HepG2 (cell line): ENCODE measurements around the gene MAGIX. TPM values are rescaled to one million over a fixed set of nuclear protein-coding genes. Genes with fewer than 3 reads are reported as not detected.

Source experiments
- AKAP8 ChIP-seq: sonication (generic); formaldehyde crosslinking; IDR thresholded peaks from 2 replicates; pipeline ENCODE4 v1.5.1; 2020; ENCODE audit warnings: mild to moderate bottlenecking, missing genetic modification reagents
- DNMT1 ChIP-seq: sonication (generic); formaldehyde crosslinking; IDR thresholded peaks from 2 replicates; pipeline ENCODE4 v1.5.1; 2020; ENCODE audit warnings: mild to moderate bottlenecking, missing genetic modification reagents
- EHMT2 ChIP-seq: fragments of 200-600 bp; sonication (generic); IDR thresholded peaks from 2 replicates; pipeline ENCODE4 v1.7.0; 2017; ENCODE audit warnings: antibody characterized with exemption, low read depth, low read length, borderline replicate concordance
- FOSL2 ChIP-seq: sonication (generic); formaldehyde crosslinking; IDR thresholded peaks from 2 replicates; pipeline ENCODE4 v1.4.0; 2020; ENCODE audit warnings: missing genetic modification reagents
- GZF1 ChIP-seq: sonication (generic); formaldehyde crosslinking; IDR thresholded peaks from 2 replicates; pipeline ENCODE4 v1.5.1; 2020; ENCODE audit warnings: mild to moderate bottlenecking, missing genetic modification reagents
- HNRNPLL ChIP-seq: fragments of 200-400 bp; formaldehyde crosslinking; IDR thresholded peaks from 2 replicates; pipeline ENCODE4 v1.6.1; 2017; ENCODE audit warnings: mild to moderate bottlenecking, low read depth, low read length; ENCODE audit not compliant: poor library complexity, severe bottlenecking
- KLF11 ChIP-seq: IDR thresholded peaks from 2 replicates; pipeline ENCODE4 v1.6.1; 2016; ENCODE audit warnings: missing compliant biosample characterization
- KMT2A ChIP-seq: sonication (generic); formaldehyde crosslinking; IDR thresholded peaks from 2 replicates; pipeline ENCODE4 v1.4.0; 2020; ENCODE audit warnings: missing genetic modification reagents
- MBNL3 ChIP-seq: fragments of 250-450 bp; sonication (Bioruptor Pico); conservative IDR thresholded peaks from 2 replicates; pipeline ENCODE4 v1.8.0; 2022; ENCODE audit warnings: mild to moderate bottlenecking, inconsistent platforms
- MTF2 ChIP-seq: sonication (generic); formaldehyde crosslinking; IDR thresholded peaks from 2 replicates; pipeline ENCODE4 v1.5.0; 2020; ENCODE audit warnings: missing genetic modification reagents, borderline replicate concordance
- PHF8 ChIP-seq: sonication (generic); formaldehyde crosslinking; IDR thresholded peaks from 2 replicates; pipeline ENCODE4 v1.5.0; 2020; ENCODE audit warnings: missing genetic modification reagents
- RELA ChIP-seq: sonication (generic); formaldehyde crosslinking; IDR thresholded peaks from 2 replicates; pipeline ENCODE4 v1.4.0; 2020; ENCODE audit warnings: missing genetic modification reagents
- RFX1 ChIP-seq: fragments of 450-650 bp; IDR thresholded peaks from 2 replicates; pipeline ENCODE4 v1.6.1; 2017
- SAFB2 ChIP-seq: sonication (generic); formaldehyde crosslinking; IDR thresholded peaks from 2 replicates; pipeline ENCODE4 v1.5.1; 2020; ENCODE audit warnings: missing genetic modification reagents, low read depth, mild to moderate bottlenecking, borderline replicate concordance
- SAP130 ChIP-seq: IDR thresholded peaks from 2 replicates; pipeline ENCODE4 v1.6.1; 2016; ENCODE audit warnings: low read depth
- SIN3A ChIP-seq: IDR thresholded peaks from 2 replicates; pipeline ENCODE4 v1.6.1; 2011; ENCODE audit warnings: low read depth, mild to moderate bottlenecking, control low read depth, low read length, borderline replicate concordance
- SUZ12 ChIP-seq: fragments of 150-350 bp; IDR thresholded peaks from 2 replicates; pipeline ENCODE4 v1.6.1; 2014; ENCODE audit warnings: low read depth, low read length
- U2AF2 ChIP-seq: fragments of 200-400 bp; formaldehyde crosslinking; IDR thresholded peaks from 2 replicates; pipeline ENCODE4 v1.6.1; 2017; ENCODE audit warnings: low read depth, mild to moderate bottlenecking, low read length
- ZBTB21 ChIP-seq: sonication (generic); formaldehyde crosslinking; IDR thresholded peaks from 2 replicates; pipeline ENCODE4 v1.4.0; 2020; ENCODE audit warnings: missing genetic modification reagents
- ZMAT3 ChIP-seq: sonication (generic); formaldehyde crosslinking; conservative IDR thresholded peaks from 2 replicates; pipeline ENCODE4 v1.7.0; 2021; ENCODE audit warnings: missing genetic modification reagents
- ZNF256 ChIP-seq: sonication (generic); formaldehyde crosslinking; conservative IDR thresholded peaks from 2 replicates; pipeline ENCODE4 v1.4.0; 2020; ENCODE audit warnings: missing genetic modification reagents
- ZNF274 ChIP-seq: sonication (generic); formaldehyde crosslinking; IDR thresholded peaks from 2 replicates; pipeline ENCODE4 v1.5.1; 2020; ENCODE audit warnings: mild to moderate bottlenecking, missing genetic modification reagents
- ZNF333 ChIP-seq: sonication (generic); formaldehyde crosslinking; IDR thresholded peaks from 2 replicates; pipeline ENCODE4 v1.4.0; 2020; ENCODE audit warnings: mild to moderate bottlenecking, missing genetic modification reagents, borderline replicate concordance
- ZNF598 ChIP-seq: sonication (generic); formaldehyde crosslinking; IDR thresholded peaks from 2 replicates; pipeline ENCODE4 v1.5.1; 2020; ENCODE audit warnings: mild to moderate bottlenecking, missing genetic modification reagents, borderline replicate concordance
- ZNF768 ChIP-seq: sonication (generic); formaldehyde crosslinking; IDR thresholded peaks from 2 replicates; pipeline ENCODE4 v1.4.0; 2020; ENCODE audit warnings: missing genetic modification reagents
- ZNF780A ChIP-seq: sonication (generic); formaldehyde crosslinking; IDR thresholded peaks from 2 replicates; pipeline ENCODE4 v1.8.0; 2022; ENCODE audit warnings: mild to moderate bottlenecking, missing genetic modification reagents, moderate library complexity
- ZNF891 ChIP-seq: sonication (generic); formaldehyde crosslinking; IDR thresholded peaks from 2 replicates; pipeline ENCODE4 v1.5.0; 2020; ENCODE audit warnings: mild to moderate bottlenecking, missing genetic modification reagents
- ZSCAN29 ChIP-seq: sonication (generic); formaldehyde crosslinking; conservative IDR thresholded peaks from 2 replicates; pipeline ENCODE4 v1.4.0; 2020; ENCODE audit warnings: mild to moderate bottlenecking, missing genetic modification reagents
- polyA plus RNA-seq, 8 experiments: library from polyadenylated mRNA; depleted of rRNA in 3 of 8; stranded (reverse) in 7 of 8; unstranded in 1 of 8; fragments of >200 nt; fragmentation: Illumina TruSeq in 4 of 8; extraction: Trizol in 4 of 8; gene quantifications; 2 replicates each; pipeline versions ENCODE4 v1.2.1 to v1.2.3, GENCODE V29; 2011 to 2016; ENCODE audit warnings: low read depth in 4 of 8, missing spikeins in 1 of 8, mixed read lengths in 1 of 8; ENCODE audit not compliant: insufficient read depth in 1 of 8
- total RNA-seq, 5 experiments: library from RNA; depleted of rRNA; stranded (reverse); fragments of >200 nt; fragmentation: Illumina TruSeq; extraction: Trizol; gene quantifications; 2 replicates each; pipeline ENCODE4 v1.2.3, GENCODE V29; 2016; ENCODE audit warnings: low read depth in 1 of 5
- TF ChIP-seq, protein P1 (sequence below): sonication (generic); formaldehyde crosslinking; IDR thresholded peaks from 2 replicates; pipeline ENCODE4 v1.4.0; 2020; ENCODE audit warnings: missing genetic modification reagents; ENCODE audit errors: not compliant biosample characterization
- TF ChIP-seq, protein P2 (sequence below): sonication (generic); formaldehyde crosslinking; IDR thresholded peaks from 2 replicates; pipeline ENCODE4 v1.8.0; 2022; ENCODE audit warnings: mild to moderate bottlenecking, missing genetic modification reagents, moderate library complexity
- TF ChIP-seq, protein P3 (sequence below): IDR thresholded peaks from 2 replicates; pipeline ENCODE4 v1.6.1; 2012; ENCODE audit warnings: inconsistent platforms

The MAGIX gene
- total and polyA plus RNA-seq, 2 of the 13 experiments (the other 11 are each of a cell fraction or from before 2014, with no cell fraction given), result 0.63 to 1.2 TPM

DNA sequence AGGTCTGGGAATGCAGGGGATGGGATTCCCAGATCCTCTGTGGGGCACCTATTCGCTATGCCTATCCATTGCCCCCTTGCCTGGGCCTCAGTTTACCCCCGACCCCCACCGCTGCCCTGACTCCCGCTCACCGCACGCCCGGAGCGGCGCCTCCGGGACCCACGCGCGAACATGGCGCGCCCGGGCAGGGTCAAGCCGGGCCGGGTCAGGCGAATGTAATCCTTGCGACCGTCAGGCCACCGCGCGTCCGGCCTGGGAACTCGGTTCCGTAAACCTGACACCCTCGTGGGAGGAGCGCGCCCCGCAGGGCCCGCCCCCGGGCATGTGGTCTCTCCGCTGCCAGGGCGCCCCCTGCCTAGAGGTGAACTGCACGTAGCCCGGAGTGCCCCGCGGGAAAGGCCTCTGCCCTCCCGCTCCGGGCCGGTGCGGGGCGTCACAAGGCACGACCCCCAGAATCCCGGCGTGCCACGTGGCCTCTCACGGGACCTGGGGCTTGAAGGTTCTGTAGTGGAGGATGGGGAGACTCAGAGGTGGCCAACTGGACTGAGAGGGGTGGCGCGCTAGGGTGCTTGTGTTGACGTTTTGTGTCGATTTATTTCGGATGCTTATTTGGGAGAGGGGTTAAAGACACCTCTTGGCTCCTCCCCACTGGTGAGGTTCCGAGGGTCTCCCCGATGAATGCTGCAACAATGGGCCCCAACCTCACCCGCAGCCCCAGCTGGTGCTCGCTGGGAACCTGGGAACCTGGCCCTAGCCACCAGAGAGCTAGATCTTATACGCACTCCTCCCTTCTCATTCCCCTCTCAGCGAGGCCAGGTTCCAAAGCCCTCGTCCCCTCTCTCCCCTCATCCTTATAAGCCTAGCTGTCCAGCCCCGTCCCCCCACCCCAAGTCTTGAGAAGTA, 23.8 kb downstream of the MAGIX start, which contains the start of gene PRICKLE3 (continued):
- TF ChIP-seq SUZ12 (no peak), ZBTB21 (no peak), KMT2A (CRISPR knock-in tag) (no peak), ZNF256 (CRISPR knock-in tag) (no peak), FOSL2 (CRISPR knock-in tag) (peak; percentile 7; the same call in 1 of the 2 replicates), ZNF598 (CRISPR knock-in tag) (no peak; the same call in 1 of the 2 replicates), AKAP8 (CRISPR knock-in tag) (no peak), ZNF780A (CRISPR knock-in tag) (no peak), ZNF274 (CRISPR knock-in tag) (no peak), GZF1 (CRISPR knock-in tag) (no peak), RELA (CRISPR knock-in tag) (no peak), MTF2 (CRISPR knock-in tag) (no peak), MBNL3 (CRISPR knock-in tag) (no peak), ZSCAN29 (CRISPR knock-in tag) (no peak), ZNF891 (CRISPR knock-in tag) (no peak), HNRNPLL (no peak), ZNF333 (CRISPR knock-in tag) (no peak), EHMT2 (no peak), SAFB2 (no peak), PHF8 (CRISPR knock-in tag) (peak; percentile 67), SAP130 (peak; percentile 85), KLF11 (CRISPR knock-in tag) (no peak), ZNF768 (no peak), ZMAT3 (CRISPR knock-in tag) (no peak), RFX1 (no peak), DNMT1 (CRISPR knock-in tag) (no peak), SIN3A (peak; percentile 25; the same call in 1 of the 2 replicates), U2AF2 (no peak)
- TF ChIP-seq, protein P1, sequence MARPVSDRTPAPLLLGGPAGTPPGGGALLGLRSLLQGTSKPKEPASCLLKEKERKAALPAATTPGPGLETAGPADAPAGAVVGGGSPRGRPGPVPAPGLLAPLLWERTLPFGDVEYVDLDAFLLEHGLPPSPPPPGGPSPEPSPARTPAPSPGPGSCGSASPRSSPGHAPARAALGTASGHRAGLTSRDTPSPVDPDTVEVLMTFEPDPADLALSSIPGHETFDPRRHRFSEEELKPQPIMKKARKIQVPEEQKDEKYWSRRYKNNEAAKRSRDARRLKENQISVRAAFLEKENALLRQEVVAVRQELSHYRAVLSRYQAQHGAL (CRISPR knock-in tag), result no peak
- TF ChIP-seq, protein P2, sequence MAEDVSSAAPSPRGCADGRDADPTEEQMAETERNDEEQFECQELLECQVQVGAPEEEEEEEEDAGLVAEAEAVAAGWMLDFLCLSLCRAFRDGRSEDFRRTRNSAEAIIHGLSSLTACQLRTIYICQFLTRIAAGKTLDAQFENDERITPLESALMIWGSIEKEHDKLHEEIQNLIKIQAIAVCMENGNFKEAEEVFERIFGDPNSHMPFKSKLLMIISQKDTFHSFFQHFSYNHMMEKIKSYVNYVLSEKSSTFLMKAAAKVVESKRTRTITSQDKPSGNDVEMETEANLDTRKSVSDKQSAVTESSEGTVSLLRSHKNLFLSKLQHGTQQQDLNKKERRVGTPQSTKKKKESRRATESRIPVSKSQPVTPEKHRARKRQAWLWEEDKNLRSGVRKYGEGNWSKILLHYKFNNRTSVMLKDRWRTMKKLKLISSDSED, result no peak
- TF ChIP-seq, protein P3, sequence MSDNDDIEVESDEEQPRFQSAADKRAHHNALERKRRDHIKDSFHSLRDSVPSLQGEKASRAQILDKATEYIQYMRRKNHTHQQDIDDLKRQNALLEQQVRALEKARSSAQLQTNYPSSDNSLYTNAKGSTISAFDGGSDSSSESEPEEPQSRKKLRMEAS, result peak; percentile 80
